Astrocyte of the spinal cord (primary cell): ENCODE measurements around the gene ESYT1.
A peak's percentile ranks its signal among the peaks of the same experiment; 100 is the strongest.

Experiments used
- DNase-seq: peaks from one replicate; pipeline ENCODE4 v3.0.0; 2011; ENCODE audit warnings: low read depth, low spot score
- H3K4me3 ChIP-seq: 2 replicates; pipeline ENCODE4 v1.5.1; 2011; ENCODE audit warnings: low read depth, mild to moderate bottlenecking, low read length, moderate library complexity
- CTCF ChIP-seq: IDR thresholded peaks from 2 replicates; pipeline ENCODE4 v1.5.1; 2012; ENCODE audit warnings: low read depth, mild to moderate bottlenecking, low read length, inconsistent platforms
- in situ Hi-C: cut with HindIII; loops from 2 replicates; pipeline ENCODE4 v1.10.0; 2017; ENCODE audit warnings: low sequenced_read_pairs

ESYT1 gene

GRCh38 chr12:56081393-56082347 lies 46.4 kb upstream of the ESYT1 start:
- TF ChIP-seq CTCF: no peak
- in situ Hi-C loops: no loop called here
- DNase-seq: no peak
- H3K4me3 ChIP-seq: no peak overlapping the region

- in situ Hi-C loops: no loop called here
- H3K4me3 ChIP-seq: no peak overlapping the region
- TF ChIP-seq CTCF: no peak
- DNase-seq: no peak
These were observed 45.7 kb upstream of the ESYT1 start for GRCh38 chr12:56082382-56082781.

GRCh38 chr12:56082967-56083366 lies 45.1 kb upstream of the ESYT1 start:
- TF ChIP-seq CTCF: no peak
- DNase-seq: no peak
- in situ Hi-C loops: no loop called here
- H3K4me3 ChIP-seq: no peak overlapping the region

- in situ Hi-C loops: no loop called here
- no peak for DNase-seq
- peak; percentile 53 for TF ChIP-seq CTCF
- H3K4me3 ChIP-seq: no peak overlapping the region
These were observed 43.0 kb upstream of the ESYT1 start for GRCh38 chr12:56084958-56085543.

- DNase-seq: no peak
These were observed 42.0 kb upstream of the ESYT1 start for GRCh38 chr12:56086096-56086495.

GRCh38 chr12:56086608-56087007 lies 41.5 kb upstream of the ESYT1 start:
- no peak overlapping the region for H3K4me3 ChIP-seq
- TF ChIP-seq CTCF: no peak
- in situ Hi-C loops: no loop called here
- no peak for DNase-seq

More at GRCh38 chr12:56086096-56086495, 42.0 kb upstream of the ESYT1 start:
- in situ Hi-C loops: no loop called here
- H3K4me3 ChIP-seq: no peak overlapping the region
- TF ChIP-seq CTCF: no peak
